ENCODE results near the gene PRCP. TPM values are rescaled to one million over a fixed set of nuclear protein-coding genes. Genes with fewer than 3 reads are reported as not detected.

PRCP gene
- total RNA-seq, 1 donor from 2014 or later: 62.0 TPM

GRCh38 chr11:82823647-82824619, 76.3 kb downstream of the PRCP start:
- H3K27ac ChIP-seq (ENCODE audit: low read depth, low read length): no peak overlapping the region
- TF ChIP-seq EZH2 (IDR thresholded peaks at IDR 0.05; ENCODE audit: insufficient read depth, low read length) (no peak), CTCF (IDR thresholded peaks at IDR 0.05; ENCODE audit: insufficient read depth, low read depth, low read length) (no peak)

DNA sequence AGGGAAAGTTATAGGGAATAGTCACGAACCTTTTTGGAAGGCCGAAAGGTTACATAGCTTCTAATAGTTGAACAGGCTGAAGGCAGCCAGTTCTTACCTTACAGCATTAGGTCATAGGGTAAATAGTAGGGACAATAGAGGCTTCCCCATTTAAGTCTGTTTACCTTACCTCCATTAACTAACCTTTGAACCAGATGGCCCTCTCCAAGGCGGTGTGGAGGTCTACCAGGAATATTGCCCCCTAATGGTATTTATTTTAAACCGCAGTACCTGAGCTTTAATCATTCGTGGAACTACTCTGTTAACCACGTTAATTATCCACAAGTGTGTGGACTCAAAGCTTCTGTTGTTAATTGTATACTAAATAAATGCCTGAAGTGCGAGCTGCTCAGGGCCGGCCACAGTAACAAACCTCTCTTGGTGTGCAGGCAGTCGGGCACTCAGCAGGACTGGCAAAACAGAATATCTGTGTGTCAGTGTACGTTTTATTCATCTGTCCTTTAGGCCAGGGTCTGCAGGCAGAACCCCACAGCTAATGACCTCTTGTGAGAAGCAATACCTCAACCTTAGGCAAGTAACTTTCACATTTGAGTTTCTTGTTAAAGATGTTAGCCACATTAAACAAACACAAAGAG, 81.7 kb downstream of the PRCP start:
- Histone ChIP-seq H4K20me1 (ENCODE audit: insufficient read depth, low read length) (no peaks in the 10 kb centered on the region), H3K9me3 (ENCODE audit: insufficient read depth, low read depth, low read length) (no peaks in the 10 kb centered on the region), H3K27ac (ENCODE audit: low read depth, low read length) (no peak overlapping the region), H3K36me3 (ENCODE audit: insufficient read depth, low read length) (no peaks in the 10 kb centered on the region), H3K9ac (ENCODE audit: low read length) (no peak overlapping the region), H3K79me2 (ENCODE audit: insufficient read depth, low read length) (no peaks in the 10 kb centered on the region), H2AFZ (ENCODE audit: low read depth, low read length) (no peak overlapping the region), H3K4me2 (ENCODE audit: low read length) (no peak overlapping the region), H3K4me1 (ENCODE audit: insufficient read depth, low read length) (no peaks in the 10 kb centered on the region), H3K4me3 (ENCODE audit: insufficient read depth, low read depth, low read length) (no peak overlapping the region), H3K27me3 (ENCODE audit: insufficient read depth, low read length) (no peaks in the 10 kb centered on the region)
- peaks cover 2% of the 10 kb centered on the region for H3K4me1 Mint-ChIP-seq (ENCODE audit: low read depth, unreplicated experiment)
- H3K4me3 Mint-ChIP-seq (ENCODE audit: unreplicated experiment): no peak overlapping the region
- H3K36me3 Mint-ChIP-seq (ENCODE audit: low read depth, unreplicated experiment): no peaks in the 10 kb centered on the region
- DNase-seq (ENCODE audit: low read depth) (no peak), FAIRE-seq (no peak)
- H3K9me3 Mint-ChIP-seq (ENCODE audit: unreplicated experiment): peaks cover 1% of the 10 kb centered on the region
- no peak overlapping the region for H3K27ac Mint-ChIP-seq (ENCODE audit: unreplicated experiment)
- H3K27me3 Mint-ChIP-seq (ENCODE audit: low read depth, unreplicated experiment): no peaks in the 10 kb centered on the region
- TF ChIP-seq CTCF (IDR thresholded peaks at IDR 0.05; ENCODE audit: insufficient read depth, low read depth, low read length): no peak
- TF ChIP-seq EZH2 (IDR thresholded peaks at IDR 0.05; ENCODE audit: insufficient read depth, low read length): no peak

More at GRCh38 chr11:82823647-82824619, 76.3 kb downstream of the PRCP start:
- Mint-ChIP-seq H3K27ac (ENCODE audit: unreplicated experiment) (no peak overlapping the region), H3K9me3 (ENCODE audit: unreplicated experiment) (no peaks in the 10 kb centered on the region), H3K4me1 (ENCODE audit: low read depth, unreplicated experiment) (no peaks in the 10 kb centered on the region), H3K36me3 (ENCODE audit: low read depth, unreplicated experiment) (peaks cover 6% of the 10 kb centered on the region), H3K27me3 (ENCODE audit: low read depth, unreplicated experiment) (no peaks in the 10 kb centered on the region), H3K4me3 (ENCODE audit: unreplicated experiment) (no peak overlapping the region)
- Histone ChIP-seq H3K9ac (ENCODE audit: low read length) (no peak overlapping the region), H3K4me2 (ENCODE audit: low read length) (no peak overlapping the region), H3K9me3 (ENCODE audit: insufficient read depth, low read depth, low read length) (no peaks in the 10 kb centered on the region), H4K20me1 (ENCODE audit: insufficient read depth, low read length) (no peaks in the 10 kb centered on the region), H3K27me3 (ENCODE audit: insufficient read depth, low read length) (no peaks in the 10 kb centered on the region), H3K4me3 (ENCODE audit: insufficient read depth, low read depth, low read length) (no peak overlapping the region), H3K79me2 (ENCODE audit: insufficient read depth, low read length) (no peaks in the 10 kb centered on the region), H3K4me1 (ENCODE audit: insufficient read depth, low read length) (no peaks in the 10 kb centered on the region), H2AFZ (ENCODE audit: low read depth, low read length) (no peak overlapping the region), H3K36me3 (ENCODE audit: insufficient read depth, low read length) (no peaks in the 10 kb centered on the region)
- no peak for DNase-seq (ENCODE audit: low read depth)
- no peak for FAIRE-seq

Data from astrocyte (in vitro differentiated cells and primary cell).